PFSK-1 (cell line): ENCODE data around the gene CNTN5.

Experiments
- POLR2AphosphoS5 ChIP-seq: IDR thresholded peaks from 2 replicates; pipeline ENCODE4 v1.6.1; 2012; ENCODE audit warnings: low read depth, mild to moderate bottlenecking, control low read depth, low read length, moderate library complexity
- SIN3A ChIP-seq: IDR thresholded peaks from 2 replicates; pipeline ENCODE4 v1.6.1; 2012; ENCODE audit warnings: mild to moderate bottlenecking, low read length, moderate library complexity, borderline replicate concordance; ENCODE audit not compliant: insufficient read depth
- TF ChIP-seq, protein P1 (sequence below), 2 experiments: IDR thresholded peaks; 2 replicates each; pipeline versions ENCODE4 v1.6.1 to v1.8.0; 2011 to 2012; ENCODE audit warnings: low read depth in 2 of 2, low read length in 2 of 2, control low read depth in 1 of 2, inconsistent platforms in 1 of 2, mild to moderate bottlenecking in 1 of 2, moderate library complexity in 1 of 2; ENCODE audit not compliant: insufficient read depth in 1 of 2

DNA sequence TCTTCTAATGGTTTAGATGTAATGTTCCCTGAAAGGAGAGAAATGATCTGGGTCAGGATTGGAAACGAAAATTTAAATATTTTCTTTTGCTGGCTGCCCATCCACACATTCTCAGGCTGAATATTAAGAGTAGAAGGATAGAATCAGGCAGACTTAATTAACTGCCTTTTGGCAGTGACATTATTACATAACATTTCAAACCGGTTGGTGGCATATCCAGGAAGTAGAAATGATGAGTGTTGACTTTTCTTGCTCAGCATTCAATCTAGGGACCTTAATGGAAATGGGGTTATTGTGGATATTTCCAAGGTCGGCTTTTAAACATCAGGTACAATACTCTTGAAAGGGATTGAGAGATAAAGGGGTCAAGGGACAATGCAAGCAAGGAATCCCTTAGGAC lies 989.0 kb downstream of the CNTN5 start:
- TF ChIP-seq, protein P1, sequence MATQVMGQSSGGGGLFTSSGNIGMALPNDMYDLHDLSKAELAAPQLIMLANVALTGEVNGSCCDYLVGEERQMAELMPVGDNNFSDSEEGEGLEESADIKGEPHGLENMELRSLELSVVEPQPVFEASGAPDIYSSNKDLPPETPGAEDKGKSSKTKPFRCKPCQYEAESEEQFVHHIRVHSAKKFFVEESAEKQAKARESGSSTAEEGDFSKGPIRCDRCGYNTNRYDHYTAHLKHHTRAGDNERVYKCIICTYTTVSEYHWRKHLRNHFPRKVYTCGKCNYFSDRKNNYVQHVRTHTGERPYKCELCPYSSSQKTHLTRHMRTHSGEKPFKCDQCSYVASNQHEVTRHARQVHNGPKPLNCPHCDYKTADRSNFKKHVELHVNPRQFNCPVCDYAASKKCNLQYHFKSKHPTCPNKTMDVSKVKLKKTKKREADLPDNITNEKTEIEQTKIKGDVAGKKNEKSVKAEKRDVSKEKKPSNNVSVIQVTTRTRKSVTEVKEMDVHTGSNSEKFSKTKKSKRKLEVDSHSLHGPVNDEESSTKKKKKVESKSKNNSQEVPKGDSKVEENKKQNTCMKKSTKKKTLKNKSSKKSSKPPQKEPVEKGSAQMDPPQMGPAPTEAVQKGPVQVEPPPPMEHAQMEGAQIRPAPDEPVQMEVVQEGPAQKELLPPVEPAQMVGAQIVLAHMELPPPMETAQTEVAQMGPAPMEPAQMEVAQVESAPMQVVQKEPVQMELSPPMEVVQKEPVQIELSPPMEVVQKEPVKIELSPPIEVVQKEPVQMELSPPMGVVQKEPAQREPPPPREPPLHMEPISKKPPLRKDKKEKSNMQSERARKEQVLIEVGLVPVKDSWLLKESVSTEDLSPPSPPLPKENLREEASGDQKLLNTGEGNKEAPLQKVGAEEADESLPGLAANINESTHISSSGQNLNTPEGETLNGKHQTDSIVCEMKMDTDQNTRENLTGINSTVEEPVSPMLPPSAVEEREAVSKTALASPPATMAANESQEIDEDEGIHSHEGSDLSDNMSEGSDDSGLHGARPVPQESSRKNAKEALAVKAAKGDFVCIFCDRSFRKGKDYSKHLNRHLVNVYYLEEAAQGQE (IDR thresholded peaks at IDR 0.05; ENCODE audit: insufficient read depth in 1 of 2, low read depth in 2 of 2, low read length in 2 of 2), result no peak
- TF ChIP-seq POLR2AphosphoS5 (no peak), SIN3A (no peak)
